ENCODE data around the gene BSG. TPM values are rescaled to one million over a fixed set of nuclear protein-coding genes. Genes with fewer than 3 reads are reported as not detected.

Gene BSG
- total RNA-seq, 2 donors from 2014 or later, result 557 to 1,261 TPM

DNA sequence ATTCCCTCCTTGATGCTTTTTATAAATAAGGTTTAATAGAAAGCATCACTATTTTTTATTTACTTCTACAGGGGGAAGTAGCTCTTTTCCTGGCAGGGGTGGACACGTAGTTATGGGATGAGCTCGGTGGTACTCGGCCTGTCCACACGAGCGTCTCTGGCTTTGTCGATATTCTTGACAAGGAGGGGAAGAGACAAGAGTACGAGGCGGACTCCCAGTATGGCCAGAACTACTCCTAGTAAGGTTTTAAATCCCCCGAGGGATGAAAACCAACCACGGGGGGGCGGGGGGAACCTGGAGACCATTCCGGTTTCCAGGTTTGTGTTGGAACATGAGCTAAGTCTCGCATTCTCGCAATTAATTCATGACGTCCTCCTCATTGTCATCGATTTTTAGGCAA lies 5.6 kb upstream of the BSG start:
- peak overlapping the region in 1 of 2 donors; percentile 37 for H3K27ac ChIP-seq
- no peak for DNase-seq (ENCODE audit: low spot score)
- H3K4me1 ChIP-seq (replicated peaks), result no peaks in the 10 kb centered on the region
- no peaks in the 10 kb centered on the region for H3K9me3 ChIP-seq
- WGBS, result 40% methylated on average over 16 of the region's 16 CpGs
- no peaks in the 10 kb centered on the region for H3K36me3 ChIP-seq
- intact Hi-C loops (cut with DNase I), result no loop called here
- no peak overlapping the region for H3K4me3 ChIP-seq
- TF ChIP-seq, protein P1, sequence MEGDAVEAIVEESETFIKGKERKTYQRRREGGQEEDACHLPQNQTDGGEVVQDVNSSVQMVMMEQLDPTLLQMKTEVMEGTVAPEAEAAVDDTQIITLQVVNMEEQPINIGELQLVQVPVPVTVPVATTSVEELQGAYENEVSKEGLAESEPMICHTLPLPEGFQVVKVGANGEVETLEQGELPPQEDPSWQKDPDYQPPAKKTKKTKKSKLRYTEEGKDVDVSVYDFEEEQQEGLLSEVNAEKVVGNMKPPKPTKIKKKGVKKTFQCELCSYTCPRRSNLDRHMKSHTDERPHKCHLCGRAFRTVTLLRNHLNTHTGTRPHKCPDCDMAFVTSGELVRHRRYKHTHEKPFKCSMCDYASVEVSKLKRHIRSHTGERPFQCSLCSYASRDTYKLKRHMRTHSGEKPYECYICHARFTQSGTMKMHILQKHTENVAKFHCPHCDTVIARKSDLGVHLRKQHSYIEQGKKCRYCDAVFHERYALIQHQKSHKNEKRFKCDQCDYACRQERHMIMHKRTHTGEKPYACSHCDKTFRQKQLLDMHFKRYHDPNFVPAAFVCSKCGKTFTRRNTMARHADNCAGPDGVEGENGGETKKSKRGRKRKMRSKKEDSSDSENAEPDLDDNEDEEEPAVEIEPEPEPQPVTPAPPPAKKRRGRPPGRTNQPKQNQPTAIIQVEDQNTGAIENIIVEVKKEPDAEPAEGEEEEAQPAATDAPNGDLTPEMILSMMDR (IDR thresholded peaks at IDR 0.05), result no peak
- TF ChIP-seq POLR2AphosphoS5 (IDR thresholded peaks at IDR 0.05), result no peak
- no peak for TF ChIP-seq POLR2A (IDR thresholded peaks at IDR 0.05)
- no peaks in the 10 kb centered on the region for H3K27me3 ChIP-seq (replicated peaks; ENCODE audit: insufficient read depth)

DNA sequence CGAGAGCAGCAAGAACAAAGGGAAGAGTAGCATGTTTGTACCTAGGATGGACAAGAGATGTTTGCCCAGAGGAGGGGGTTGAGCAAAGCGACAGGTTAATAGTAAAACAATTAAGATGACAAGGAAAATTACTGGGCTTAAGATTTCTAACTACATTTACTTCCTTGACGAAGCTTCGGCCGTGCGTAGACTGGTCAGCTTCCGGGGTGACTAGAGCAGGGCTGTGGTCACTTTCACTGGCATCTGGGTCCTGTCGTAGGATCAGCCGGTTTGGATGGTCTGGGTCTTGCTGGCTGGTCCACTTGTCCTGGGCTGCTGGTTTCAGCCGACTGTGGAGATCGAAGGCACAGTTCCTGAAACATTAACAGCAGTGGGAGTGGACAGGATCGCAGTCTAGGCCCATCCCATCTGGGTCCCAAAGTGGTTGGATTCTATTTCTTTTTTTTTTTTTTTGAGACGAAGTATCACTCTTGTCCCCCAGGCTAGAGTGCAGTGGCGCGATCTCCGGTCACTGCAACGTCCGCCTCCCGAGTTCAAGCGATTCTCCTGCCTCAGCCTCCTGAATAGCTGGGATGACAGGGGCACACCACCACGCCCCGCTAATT lies 5.0 kb upstream of the BSG start:
- peak overlapping the region in 1 of 2 donors; percentile 37 for H3K27ac ChIP-seq
- H3K4me1 ChIP-seq (replicated peaks), result no peaks in the 10 kb centered on the region
- no peaks in the 10 kb centered on the region for H3K27me3 ChIP-seq (replicated peaks; ENCODE audit: insufficient read depth)
- no peak overlapping the region for H3K4me3 ChIP-seq
- H3K36me3 ChIP-seq, result no peaks in the 10 kb centered on the region
- DNase-seq (ENCODE audit: low spot score), result no peak
- TF ChIP-seq POLR2A (IDR thresholded peaks at IDR 0.05) (no peak), POLR2AphosphoS5 (IDR thresholded peaks at IDR 0.05) (no peak)
- TF ChIP-seq, protein P1 (IDR thresholded peaks at IDR 0.05), result no peak
- no peaks in the 10 kb centered on the region for H3K9me3 ChIP-seq
- intact Hi-C loops (cut with DNase I), result no loop called here
- 87% methylated on average over 22 of the region's 22 CpGs for WGBS

DNA sequence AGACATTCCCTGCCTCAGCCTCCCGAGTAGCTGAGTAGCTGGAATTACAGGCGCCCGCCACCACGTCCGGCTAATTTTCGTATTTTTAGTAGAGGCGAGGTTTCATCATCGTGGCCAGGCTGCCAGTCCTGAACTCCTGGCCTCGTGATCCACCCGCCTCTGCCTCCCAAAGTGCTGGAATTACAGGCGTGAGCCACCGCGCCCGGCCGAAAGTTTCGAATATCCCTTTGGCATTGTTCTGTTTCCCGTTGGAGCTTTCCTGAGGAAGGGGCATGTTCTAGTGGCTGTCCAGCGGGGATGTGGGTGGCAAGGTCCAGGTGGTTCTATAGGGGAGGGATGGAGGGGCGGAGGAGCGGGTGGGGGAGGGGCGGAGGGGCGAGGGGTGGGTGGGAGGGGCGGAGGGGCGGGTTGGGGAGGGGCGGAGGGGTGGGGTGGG lies 2.1 kb upstream of the BSG start:
- Histone ChIP-seq H3K4me3 (no peak overlapping the region), H3K9me3 (no peaks in the 10 kb centered on the region), H3K27ac (no peak overlapping the region), H3K36me3 (no peaks in the 10 kb centered on the region), H3K4me1 (replicated peaks) (peaks cover 11% of the 10 kb centered on the region), H3K27me3 (replicated peaks; ENCODE audit: insufficient read depth) (no peaks in the 10 kb centered on the region)
- TF ChIP-seq POLR2A (IDR thresholded peaks at IDR 0.05) (no peak), POLR2AphosphoS5 (IDR thresholded peaks at IDR 0.05) (no peak)
- TF ChIP-seq, protein P1 (IDR thresholded peaks at IDR 0.05), result no peak
- WGBS, result 85% methylated on average over 18 of the region's 25 CpGs
- intact Hi-C loops (cut with DNase I), result loop anchor here (5.0 kb wide), 1 partner anchor 38 kb away; the partner anchor contains the start of gene CDC34
- no peak for DNase-seq (ENCODE audit: low spot score)

DNA sequence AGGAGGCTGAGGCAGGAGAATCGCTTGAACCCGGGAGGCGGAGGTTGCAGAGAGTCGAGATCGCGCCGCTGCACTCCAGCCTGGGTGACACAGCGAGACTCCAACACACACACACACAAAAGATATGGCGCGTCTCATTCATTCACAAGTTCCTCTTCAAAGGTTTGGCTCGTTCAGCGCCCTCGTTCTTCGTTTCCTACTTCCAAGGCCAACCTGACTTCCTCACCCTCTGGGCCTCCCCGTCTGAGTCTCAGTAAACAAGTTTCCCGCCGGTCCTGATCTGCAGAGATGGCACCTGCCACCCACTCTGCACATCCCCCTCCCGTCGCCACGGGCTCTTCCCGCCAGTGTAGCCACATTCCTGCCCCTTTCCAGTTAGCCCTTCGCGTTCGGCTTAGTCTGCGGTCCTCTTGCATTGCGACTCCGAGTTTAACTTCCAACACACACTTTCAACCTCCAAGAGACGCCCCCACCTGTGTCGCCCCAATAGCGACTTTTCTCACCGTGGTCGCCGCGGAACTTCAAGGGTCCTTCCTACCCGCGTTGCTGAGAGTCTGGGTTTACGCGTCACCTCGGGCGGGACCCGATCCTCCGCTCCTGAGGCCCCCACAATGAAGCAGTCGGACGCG lies 1.3 kb upstream of the BSG start:
- H3K4me1 ChIP-seq (replicated peaks), result peaks cover 17% of the 10 kb centered on the region
- peak overlapping the region; percentile 97 to 99 for H3K4me3 ChIP-seq
- H3K9me3 ChIP-seq, result no peaks in the 10 kb centered on the region
- H3K36me3 ChIP-seq, result no peaks in the 10 kb centered on the region
- H3K27me3 ChIP-seq (replicated peaks; ENCODE audit: insufficient read depth), result no peaks in the 10 kb centered on the region
- intact Hi-C loops (cut with DNase I), result loop anchor here (5.0 kb wide), 1 partner anchor 39 kb away; the partner anchor contains the start of gene CDC34
- peak overlapping the region; percentile 78 to 87 for H3K27ac ChIP-seq
- peak; percentile 9 for TF ChIP-seq POLR2AphosphoS5 (IDR thresholded peaks at IDR 0.05)
- no peak for TF ChIP-seq POLR2A (IDR thresholded peaks at IDR 0.05)
- TF ChIP-seq, protein P1 (IDR thresholded peaks at IDR 0.05), result no peak
- 5% methylated on average over 45 of the region's 45 CpGs for WGBS
- DNase-seq (ENCODE audit: low spot score), result peak; percentile 45

Data from prostate gland (tissue), 2 donors.